H1 (cell line): ENCODE results near the gene LDLR.

Source experiments
- CREB1 ChIP-seq: IDR thresholded peaks from 2 replicates; pipeline ENCODE4 v1.6.1; 2012; ENCODE audit warnings: inconsistent platforms
- CTCF ChIP-seq, 3 experiments: IDR thresholded peaks; 1 replicate in 2 of 3; 2 replicates in 1 of 3; pipeline versions ENCODE4 v1.5.1 to v1.6.1; 2011; ENCODE audit warnings: low read length in 3 of 3, mild to moderate bottlenecking in 3 of 3, inconsistent platforms in 2 of 3, low read depth in 1 of 3, moderate library complexity in 1 of 3; ENCODE audit not compliant: insufficient read depth in 1 of 3; ENCODE audit errors: control extremely low read depth in 1 of 3
- HDAC2 ChIP-seq, 2 experiments: fragments of 300-600 bp in 1 of 2; sonication (generic) in 1 of 2; IDR thresholded peaks; 2 replicates each; pipeline ENCODE4 v1.6.1; 2011 to 2012; ENCODE audit warnings: low read depth in 2 of 2, low read length in 2 of 2, mild to moderate bottlenecking in 2 of 2, moderate library complexity in 2 of 2, borderline replicate concordance in 1 of 2, inconsistent platforms in 1 of 2
- JUND ChIP-seq: IDR thresholded peaks from 2 replicates; pipeline ENCODE4 v1.6.1; 2011; ENCODE audit warnings: mild to moderate bottlenecking, improper control_type of control experiment, low read length
- POLR2A ChIP-seq, 2 experiments: IDR thresholded peaks; 1 replicate in 1 of 2; 2 replicates in 1 of 2; pipeline ENCODE4 v1.6.1; 2011; ENCODE audit warnings: low read depth in 2 of 2, low read length in 2 of 2, mild to moderate bottlenecking in 2 of 2; ENCODE audit errors: control extremely low read depth in 1 of 2
- TAF1 ChIP-seq: IDR thresholded peaks from 2 replicates; pipeline ENCODE4 v1.6.1; 2011; ENCODE audit warnings: mild to moderate bottlenecking, low read depth, low read length
- ZNF274 ChIP-seq: IDR thresholded peaks from 2 replicates; pipeline ENCODE4 v1.7.0; 2012; ENCODE audit warnings: low read length, borderline replicate concordance; ENCODE audit errors: extremely low read depth

GRCh38 chr19:11094520-11094894 is 5.2 kb downstream of the LDLR start:
- TF ChIP-seq CTCF (IDR thresholded peaks at IDR 0.05; ENCODE audit: control extremely low read depth in 1 of 3, insufficient read depth in 1 of 3, low read depth in 1 of 3, low read length in 3 of 3) = no peak
- no peak for TF ChIP-seq TAF1
- no peak for TF ChIP-seq HDAC2 (IDR thresholded peaks at IDR 0.05; ENCODE audit: borderline replicate concordance in 1 of 2, low read depth in 2 of 2, low read length in 2 of 2)
- TF ChIP-seq ZNF274 = no peak
- TF ChIP-seq JUND = no peak
- no peak for TF ChIP-seq POLR2A (IDR thresholded peaks at IDR 0.05; ENCODE audit: control extremely low read depth in 1 of 2, low read depth in 2 of 2, low read length in 2 of 2)
- no peak for TF ChIP-seq CREB1
